Measurements from ENCODE around the gene TARBP2.
A peak's percentile ranks its signal among the peaks of the same experiment; 100 is the strongest.

TARBP2 gene

GRCh38 chr12:53493610-53494391 is 7.3 kb upstream of the TARBP2 start:
- H3K36me3 ChIP-seq (ENCODE audit: control insufficient read depth, insufficient read depth, low read length) = no peaks in the 10 kb centered on the region
- peak overlapping the region; percentile 48 for H3K4me3 ChIP-seq (ENCODE audit: insufficient read depth, low read depth, low read length)
- H3K9me3 ChIP-seq (ENCODE audit: control insufficient read depth, low read length) = no peaks in the 10 kb centered on the region
- H3K27ac ChIP-seq (ENCODE audit: insufficient read depth, low read depth, low read length, poor library complexity, severe bottlenecking) = peak overlapping the region; percentile 80
- H3K4me1 ChIP-seq (ENCODE audit: control insufficient read depth, insufficient read depth, low read length) = peaks cover 36% of the 10 kb centered on the region
- H3K27me3 ChIP-seq (ENCODE audit: control insufficient read depth, insufficient read depth, low read length, poor library complexity, severe bottlenecking) = no peaks in the 10 kb centered on the region
- 24 to 31% methylated on average over 11 of the region's 11 CpGs for WGBS, 2 experiments

- Histone ChIP-seq H3K4me1 (ENCODE audit: control insufficient read depth, insufficient read depth, low read length) (peaks cover 36% of the 10 kb centered on the region), H3K27ac (ENCODE audit: insufficient read depth, low read depth, low read length, poor library complexity, severe bottlenecking) (no peak overlapping the region), H3K4me3 (ENCODE audit: insufficient read depth, low read depth, low read length) (no peak overlapping the region), H3K9me3 (ENCODE audit: control insufficient read depth, low read length) (no peaks in the 10 kb centered on the region), H3K36me3 (ENCODE audit: control insufficient read depth, insufficient read depth, low read length) (no peaks in the 10 kb centered on the region), H3K27me3 (ENCODE audit: control insufficient read depth, insufficient read depth, low read length, poor library complexity, severe bottlenecking) (no peaks in the 10 kb centered on the region)
- WGBS, 2 experiments = 19 to 35% methylated on average over 4 of the region's 5 CpGs
Measured at GRCh38 chr12:53495903-53496751, 5.0 kb upstream of the TARBP2 start.

GRCh38 chr12:53496752-53497032 is 4.4 kb upstream of the TARBP2 start:
- Histone ChIP-seq H3K4me1 (ENCODE audit: control insufficient read depth, insufficient read depth, low read length) (peaks cover 40% of the 10 kb centered on the region), H3K27me3 (ENCODE audit: control insufficient read depth, insufficient read depth, low read length, poor library complexity, severe bottlenecking) (no peaks in the 10 kb centered on the region), H3K27ac (ENCODE audit: insufficient read depth, low read depth, low read length, poor library complexity, severe bottlenecking) (no peak overlapping the region), H3K36me3 (ENCODE audit: control insufficient read depth, insufficient read depth, low read length) (no peaks in the 10 kb centered on the region), H3K9me3 (ENCODE audit: control insufficient read depth, low read length) (no peaks in the 10 kb centered on the region), H3K4me3 (ENCODE audit: insufficient read depth, low read depth, low read length) (no peak overlapping the region)
- 71 to 83% methylated on average over 1 of the region's 1 CpG for WGBS, 2 experiments

GRCh38 chr12:53497461-53497860 is 3.6 kb upstream of the TARBP2 start:
- no peaks in the 10 kb centered on the region for H3K36me3 ChIP-seq (ENCODE audit: control insufficient read depth, insufficient read depth, low read length)
- peaks cover 45% of the 10 kb centered on the region for H3K4me1 ChIP-seq (ENCODE audit: control insufficient read depth, insufficient read depth, low read length)
- no peak overlapping the region for H3K4me3 ChIP-seq (ENCODE audit: insufficient read depth, low read depth, low read length)
- no peaks in the 10 kb centered on the region for H3K9me3 ChIP-seq (ENCODE audit: control insufficient read depth, low read length)
- H3K27me3 ChIP-seq (ENCODE audit: control insufficient read depth, insufficient read depth, low read length, poor library complexity, severe bottlenecking) = no peaks in the 10 kb centered on the region
- 94 to 98% methylated on average over 2 to 3 of the region's 3 CpGs for WGBS, 2 experiments
- H3K27ac ChIP-seq (ENCODE audit: insufficient read depth, low read depth, low read length, poor library complexity, severe bottlenecking) = no peak overlapping the region

- no peaks in the 10 kb centered on the region for H3K9me3 ChIP-seq (ENCODE audit: control insufficient read depth, low read length)
- WGBS, 2 experiments = 66 to 69% methylated on average over 2 of the region's 2 CpGs
- peaks cover 42% of the 10 kb centered on the region for H3K4me1 ChIP-seq (ENCODE audit: control insufficient read depth, insufficient read depth, low read length)
- H3K4me3 ChIP-seq (ENCODE audit: insufficient read depth, low read depth, low read length) = peak overlapping the region; percentile 77
- H3K27ac ChIP-seq (ENCODE audit: insufficient read depth, low read depth, low read length, poor library complexity, severe bottlenecking) = peak overlapping the region; percentile 77
- H3K36me3 ChIP-seq (ENCODE audit: control insufficient read depth, insufficient read depth, low read length) = no peaks in the 10 kb centered on the region
- H3K27me3 ChIP-seq (ENCODE audit: control insufficient read depth, insufficient read depth, low read length, poor library complexity, severe bottlenecking) = no peaks in the 10 kb centered on the region
Measured at GRCh38 chr12:53498235-53498630, 2.9 kb upstream of the TARBP2 start.

- H3K4me1 ChIP-seq (ENCODE audit: control insufficient read depth, insufficient read depth, low read length) = peaks cover 30% of the 10 kb centered on the region
- peak within 1 kb of the TSS; percentile 99 for H3K27ac ChIP-seq (ENCODE audit: insufficient read depth, low read depth, low read length, poor library complexity, severe bottlenecking)
- WGBS, 2 experiments = 1% methylated on average over 50 to 51 of the region's 51 CpGs
- peak within 1 kb of the TSS; percentile 77 for H3K4me3 ChIP-seq (ENCODE audit: insufficient read depth, low read depth, low read length)
- H3K27me3 ChIP-seq (ENCODE audit: control insufficient read depth, insufficient read depth, low read length, poor library complexity, severe bottlenecking) = no peaks in the 10 kb centered on the region
- no peaks in the 10 kb centered on the region for H3K9me3 ChIP-seq (ENCODE audit: control insufficient read depth, low read length)
- H3K36me3 ChIP-seq (ENCODE audit: control insufficient read depth, insufficient read depth, low read length) = peaks cover 2% of the 10 kb centered on the region
Measured at GRCh38 chr12:53499266-53500141, 1.6 kb upstream of the TARBP2 start, which contains the start of gene MAP3K12. TSS of gene MAP3K12 (minus strand) at chr12:53499458. CDS start at chr12:53487391, 12,067 bp downstream.

- Histone ChIP-seq H3K27ac (ENCODE audit: insufficient read depth, low read depth, low read length, poor library complexity, severe bottlenecking) (peak overlapping the region; percentile 99), H3K27me3 (ENCODE audit: control insufficient read depth, insufficient read depth, low read length, poor library complexity, severe bottlenecking) (no peaks in the 10 kb centered on the region), H3K36me3 (ENCODE audit: control insufficient read depth, insufficient read depth, low read length) (peaks cover 8% of the 10 kb centered on the region), H3K9me3 (ENCODE audit: control insufficient read depth, low read length) (no peaks in the 10 kb centered on the region), H3K4me1 (ENCODE audit: control insufficient read depth, insufficient read depth, low read length) (peaks cover 26% of the 10 kb centered on the region), H3K4me3 (ENCODE audit: insufficient read depth, low read depth, low read length) (peak overlapping the region; percentile 77)
- WGBS, 2 experiments = 12% methylated on average over 17 of the region's 17 CpGs
Measured at GRCh38 chr12:53500142-53500775, 824 bp upstream of the TARBP2 start.

- Histone ChIP-seq H3K27ac (ENCODE audit: insufficient read depth, low read depth, low read length, poor library complexity, severe bottlenecking) (peak overlapping the region; percentile 99), H3K36me3 (ENCODE audit: control insufficient read depth, insufficient read depth, low read length) (peaks cover 14% of the 10 kb centered on the region), H3K9me3 (ENCODE audit: control insufficient read depth, low read length) (no peaks in the 10 kb centered on the region), H3K27me3 (ENCODE audit: control insufficient read depth, insufficient read depth, low read length, poor library complexity, severe bottlenecking) (no peaks in the 10 kb centered on the region), H3K4me3 (ENCODE audit: insufficient read depth, low read depth, low read length) (peak overlapping the region; percentile 77), H3K4me1 (ENCODE audit: control insufficient read depth, insufficient read depth, low read length) (peaks cover 21% of the 10 kb centered on the region)
- WGBS, 2 experiments = 82 to 83% methylated on average over 10 of the region's 10 CpGs
Measured at GRCh38 chr12:53501615-53502181, 615 bp downstream of the TARBP2 start.

GRCh38 chr12:53502331-53502730 is 1.2 kb downstream of the TARBP2 start:
- WGBS, 2 experiments = 95% methylated on average over 9 of the region's 9 CpGs
- Histone ChIP-seq H3K27me3 (ENCODE audit: control insufficient read depth, insufficient read depth, low read length, poor library complexity, severe bottlenecking) (no peaks in the 10 kb centered on the region), H3K9me3 (ENCODE audit: control insufficient read depth, low read length) (no peaks in the 10 kb centered on the region), H3K36me3 (ENCODE audit: control insufficient read depth, insufficient read depth, low read length) (peaks cover 14% of the 10 kb centered on the region), H3K27ac (ENCODE audit: insufficient read depth, low read depth, low read length, poor library complexity, severe bottlenecking) (no peak overlapping the region), H3K4me3 (ENCODE audit: insufficient read depth, low read depth, low read length) (peak overlapping the region; percentile 77), H3K4me1 (ENCODE audit: control insufficient read depth, insufficient read depth, low read length) (peaks cover 16% of the 10 kb centered on the region)

Data from ectodermal cell (in vitro differentiated cells).